Breast epithelium (tissue), 3 donors: Measurements from ENCODE around the gene STX5.

Source experiments
- POLR2A ChIP-seq: fragments of 450-650 bp; IDR thresholded peaks from one replicate; pipeline ENCODE4 v1.6.1; 2016; ENCODE audit warnings: antibody characterized with exemption, mild to moderate bottlenecking, moderate library complexity
- TF ChIP-seq, protein P1 (sequence below), 3 donors: fragments of 450-650 bp; IDR thresholded peaks; one replicate each; pipeline ENCODE4 v1.5.1; 2016 to 2017; ENCODE audit warnings: antibody characterized with exemption in 3 of 3, mild to moderate bottlenecking in 3 of 3, moderate library complexity in 3 of 3

GRCh38 chr11:62810748-62811147, 21.1 kb downstream of the STX5 start:
- TF ChIP-seq, protein P1, sequence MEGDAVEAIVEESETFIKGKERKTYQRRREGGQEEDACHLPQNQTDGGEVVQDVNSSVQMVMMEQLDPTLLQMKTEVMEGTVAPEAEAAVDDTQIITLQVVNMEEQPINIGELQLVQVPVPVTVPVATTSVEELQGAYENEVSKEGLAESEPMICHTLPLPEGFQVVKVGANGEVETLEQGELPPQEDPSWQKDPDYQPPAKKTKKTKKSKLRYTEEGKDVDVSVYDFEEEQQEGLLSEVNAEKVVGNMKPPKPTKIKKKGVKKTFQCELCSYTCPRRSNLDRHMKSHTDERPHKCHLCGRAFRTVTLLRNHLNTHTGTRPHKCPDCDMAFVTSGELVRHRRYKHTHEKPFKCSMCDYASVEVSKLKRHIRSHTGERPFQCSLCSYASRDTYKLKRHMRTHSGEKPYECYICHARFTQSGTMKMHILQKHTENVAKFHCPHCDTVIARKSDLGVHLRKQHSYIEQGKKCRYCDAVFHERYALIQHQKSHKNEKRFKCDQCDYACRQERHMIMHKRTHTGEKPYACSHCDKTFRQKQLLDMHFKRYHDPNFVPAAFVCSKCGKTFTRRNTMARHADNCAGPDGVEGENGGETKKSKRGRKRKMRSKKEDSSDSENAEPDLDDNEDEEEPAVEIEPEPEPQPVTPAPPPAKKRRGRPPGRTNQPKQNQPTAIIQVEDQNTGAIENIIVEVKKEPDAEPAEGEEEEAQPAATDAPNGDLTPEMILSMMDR (IDR thresholded peaks at IDR 0.05) = no peak
- TF ChIP-seq POLR2A = no peak
